ENCODE results near the gene SEC23B. TPM values are rescaled to one million over a fixed set of nuclear protein-coding genes. Genes with fewer than 3 reads are reported as not detected.

Gene SEC23B
- total and polyA plus RNA-seq, 10 of the 15 experiments (the other 5 are each of a cell fraction or from before 2014, with no cell fraction given), result 49.1 to 121 (median 75.6) TPM

DNA sequence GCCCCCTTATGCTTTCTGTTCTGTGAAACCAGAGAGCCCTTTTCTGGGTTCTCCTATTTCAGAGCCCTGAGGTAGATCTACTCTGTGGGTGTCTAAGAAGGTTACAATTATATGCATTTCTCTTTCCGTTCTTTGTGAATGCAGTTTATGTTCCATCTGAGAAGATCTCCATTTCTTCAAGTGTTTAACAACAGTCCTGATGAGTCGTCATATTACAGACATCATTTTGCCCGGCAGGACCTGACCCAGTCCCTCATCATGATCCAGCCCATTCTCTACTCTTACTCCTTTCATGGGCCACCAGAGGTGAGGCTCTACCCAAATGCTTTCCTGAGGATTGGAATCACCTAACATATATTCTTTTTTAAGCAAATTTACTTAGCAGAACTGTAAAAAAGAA, 40.7 kb downstream of the SEC23B start (continued):
- TF ChIP-seq, protein P1, sequence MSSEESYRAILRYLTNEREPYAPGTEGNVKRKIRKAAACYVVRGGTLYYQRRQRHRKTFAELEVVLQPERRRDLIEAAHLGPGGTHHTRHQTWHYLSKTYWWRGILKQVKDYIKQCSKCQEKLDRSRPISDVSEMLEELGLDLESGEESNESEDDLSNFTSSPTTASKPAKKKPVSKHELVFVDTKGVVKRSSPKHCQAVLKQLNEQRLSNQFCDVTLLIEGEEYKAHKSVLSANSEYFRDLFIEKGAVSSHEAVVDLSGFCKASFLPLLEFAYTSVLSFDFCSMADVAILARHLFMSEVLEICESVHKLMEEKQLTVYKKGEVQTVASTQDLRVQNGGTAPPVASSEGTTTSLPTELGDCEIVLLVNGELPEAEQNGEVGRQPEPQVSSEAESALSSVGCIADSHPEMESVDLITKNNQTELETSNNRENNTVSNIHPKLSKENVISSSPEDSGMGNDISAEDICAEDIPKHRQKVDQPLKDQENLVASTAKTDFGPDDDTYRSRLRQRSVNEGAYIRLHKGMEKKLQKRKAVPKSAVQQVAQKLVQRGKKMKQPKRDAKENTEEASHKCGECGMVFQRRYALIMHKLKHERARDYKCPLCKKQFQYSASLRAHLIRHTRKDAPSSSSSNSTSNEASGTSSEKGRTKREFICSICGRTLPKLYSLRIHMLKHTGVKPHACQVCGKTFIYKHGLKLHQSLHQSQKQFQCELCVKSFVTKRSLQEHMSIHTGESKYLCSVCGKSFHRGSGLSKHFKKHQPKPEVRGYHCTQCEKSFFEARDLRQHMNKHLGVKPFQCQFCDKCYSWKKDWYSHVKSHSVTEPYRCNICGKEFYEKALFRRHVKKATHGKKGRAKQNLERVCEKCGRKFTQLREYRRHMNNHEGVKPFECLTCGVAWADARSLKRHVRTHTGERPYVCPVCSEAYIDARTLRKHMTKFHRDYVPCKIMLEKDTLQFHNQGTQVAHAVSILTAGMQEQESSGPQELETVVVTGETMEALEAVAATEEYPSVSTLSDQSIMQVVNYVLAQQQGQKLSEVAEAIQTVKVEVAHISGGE (CRISPR knock-in tag; IDR thresholded peaks at IDR 0.05), result no peak

DNA sequence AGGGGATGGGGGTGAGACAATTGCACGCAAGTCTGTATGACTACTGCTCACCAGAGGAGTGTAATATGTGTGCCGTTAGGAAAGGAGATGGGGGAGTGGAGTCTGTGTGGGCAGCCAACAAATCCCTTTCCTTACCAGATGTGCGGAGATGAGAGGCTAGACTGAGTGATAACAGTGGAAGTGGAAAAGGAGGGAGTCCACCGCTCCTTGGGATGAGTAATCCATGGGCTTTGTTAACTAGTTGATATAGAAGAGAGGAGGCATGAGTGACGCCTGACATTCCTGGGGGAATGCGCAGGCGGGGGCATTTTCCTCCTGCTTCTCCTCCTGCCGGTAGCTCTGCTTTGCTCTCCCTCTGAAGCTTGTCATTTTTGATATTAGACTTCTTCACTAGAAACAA, 46.0 kb downstream of the SEC23B start:
- ATAC-seq, result no peak
- no peaks in the 10 kb centered on the region for H3K79me2 ChIP-seq (ENCODE audit: control insufficient read depth, insufficient read depth, low read length)
- ChIA-PET CTCF (no interaction called here), POLR2A (no interaction called here), SMC1A (ENCODE audit: uncharacterized antibody, unreplicated experiment) (no interaction called here), RAD21 (ENCODE audit: unreplicated experiment) (no interaction called here)
- no peaks in the 10 kb centered on the region for H4K20me1 ChIP-seq (ENCODE audit: control insufficient read depth, insufficient read depth)
- H3K4me2 ChIP-seq (ENCODE audit: control insufficient read depth, insufficient read depth), result no peak overlapping the region
- no peak for TF ChIP-seq IKZF2 (IDR thresholded peaks at IDR 0.05)
- no peak for TF ChIP-seq PML (IDR thresholded peaks at IDR 0.05; ENCODE audit: low read length)
- TF ChIP-seq HDAC2 (IDR thresholded peaks at IDR 0.05), result no peak
- H3K27me3 ChIP-seq (replicated peaks in 1 of 2; ENCODE audit: control insufficient read depth in 2 of 2, insufficient read depth in 2 of 2, low read length in 1 of 2), result no peaks in the 10 kb centered on the region
- 100% methylated on average over 8 of the region's 8 CpGs for WGBS (ENCODE audit: insufficient coverage, insufficient replicate concordance, low lambda C conversion rate, missing lambda C conversion rate)
- in situ Hi-C loops (cut with MboI), result no loop called here
- intact Hi-C loops (cut with micrococcal nuclease; ENCODE audit: unreplicated experiment), result no loop called here
- no TSS peak for BruUV-seq (replicated peaks)
- no peak for FAIRE-seq
- no peak overlapping the region for H3K27ac ChIP-seq (ENCODE audit: control insufficient read depth, insufficient read depth)
- H3K4me1 ChIP-seq (ENCODE audit: control insufficient read depth, insufficient read depth, low read length), result no peaks in the 10 kb centered on the region
- no peak overlapping the region for H3K4me3 ChIP-seq
- no peak overlapping the region for H2AFZ ChIP-seq (ENCODE audit: control insufficient read depth, low read depth, low read length)
- H3K9me3 ChIP-seq (replicated peaks; ENCODE audit: control insufficient read depth, insufficient read depth, low read length), result no peaks in the 10 kb centered on the region
- no peak for DNase-seq (ENCODE audit: low read depth, low spot score)
- H3K9ac ChIP-seq (ENCODE audit: control insufficient read depth, insufficient read depth, low read length), result no peak overlapping the region
- H3K36me3 ChIP-seq (ENCODE audit: control insufficient read depth in 2 of 2, insufficient read depth in 2 of 2, low read length in 1 of 2), result peaks cover 5 to 22% of the 10 kb centered on the region in 2 experiments
